Activated T-cell treated with anti-CD3 and anti-CD28 coated beads, Interleukin-2, amount 50 U/mL, for 1 hour (primary cell): ENCODE data around the gene BPIFB4.

Experiments
- DNase-seq: peaks from one replicate; pipeline ENCODE4 v3.0.0-alpha.2; 2020

The BPIFB4 gene

DNA sequence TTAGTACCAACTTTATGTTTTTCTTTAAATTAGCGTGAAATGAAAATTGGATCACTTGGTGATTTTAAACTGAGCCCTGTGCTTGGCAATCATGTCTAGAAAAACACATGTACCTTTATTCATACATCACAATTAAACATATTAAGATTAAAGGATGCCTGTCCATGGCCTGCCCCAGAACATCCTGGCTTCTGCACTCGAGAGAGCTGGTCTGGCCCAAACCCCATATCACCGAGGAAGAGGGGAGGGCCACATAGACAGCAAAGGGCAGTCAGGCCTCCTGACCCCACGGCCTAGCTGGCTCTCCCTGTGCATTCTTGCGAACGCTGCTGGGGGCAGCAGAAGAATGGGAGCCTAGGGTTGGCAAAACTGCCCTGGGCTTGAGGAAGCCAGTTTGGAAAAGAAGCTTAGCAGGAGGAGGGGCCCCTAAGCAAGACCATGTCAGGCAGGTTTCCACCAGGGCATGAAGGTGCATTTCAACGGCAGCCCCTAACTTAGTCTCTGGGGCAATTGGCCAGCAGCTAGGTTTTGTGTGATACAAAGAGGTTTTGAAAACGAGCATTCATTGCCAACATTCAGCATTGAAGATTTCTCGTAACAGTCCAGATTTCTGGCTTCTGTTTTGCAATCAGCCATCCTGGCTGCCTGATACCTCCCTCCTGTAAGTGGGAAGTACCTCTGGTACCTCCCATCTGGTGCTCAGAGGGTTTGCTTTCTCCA lies 17.2 kb upstream of the BPIFB4 start:
- no peak for DNase-seq

DNA sequence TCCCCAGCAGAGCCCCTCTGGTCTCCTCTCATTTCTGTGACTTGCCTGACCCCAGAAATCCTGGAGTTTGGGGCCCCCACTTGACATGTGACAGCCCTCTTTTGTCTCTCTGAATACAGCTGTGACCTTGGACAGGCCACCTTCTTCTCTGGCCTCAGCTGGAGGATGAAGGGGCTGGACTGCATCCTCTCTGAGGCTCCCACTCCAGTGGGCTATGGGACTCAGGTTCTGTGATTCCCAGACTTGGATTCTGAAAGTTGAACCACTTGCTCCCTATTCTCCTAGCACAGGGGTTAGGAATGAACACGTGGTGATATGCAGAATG lies 16.7 kb upstream of the BPIFB4 start:
- no peak for DNase-seq

DNA sequence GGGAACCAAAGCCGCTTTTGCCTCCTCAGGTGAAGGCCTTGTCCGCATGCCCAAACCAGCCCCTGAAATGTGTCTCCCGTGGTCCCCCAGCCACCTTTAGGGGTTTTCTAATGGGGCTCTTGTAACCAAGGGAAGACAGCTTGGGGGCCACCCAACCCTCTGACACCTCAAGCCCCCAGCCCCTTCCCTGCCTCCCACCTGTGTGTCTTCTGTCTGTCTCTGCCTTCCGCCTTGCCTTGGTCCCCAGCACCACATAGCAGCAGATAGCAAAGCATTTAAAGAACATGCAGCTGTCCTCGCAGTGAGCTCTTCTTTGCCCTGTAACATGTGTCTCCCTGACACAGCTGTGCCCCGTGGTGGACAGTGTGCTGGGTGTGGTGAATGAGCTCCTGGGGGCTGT lies 16.2 kb upstream of the BPIFB4 start:
- no peak for DNase-seq

DNA sequence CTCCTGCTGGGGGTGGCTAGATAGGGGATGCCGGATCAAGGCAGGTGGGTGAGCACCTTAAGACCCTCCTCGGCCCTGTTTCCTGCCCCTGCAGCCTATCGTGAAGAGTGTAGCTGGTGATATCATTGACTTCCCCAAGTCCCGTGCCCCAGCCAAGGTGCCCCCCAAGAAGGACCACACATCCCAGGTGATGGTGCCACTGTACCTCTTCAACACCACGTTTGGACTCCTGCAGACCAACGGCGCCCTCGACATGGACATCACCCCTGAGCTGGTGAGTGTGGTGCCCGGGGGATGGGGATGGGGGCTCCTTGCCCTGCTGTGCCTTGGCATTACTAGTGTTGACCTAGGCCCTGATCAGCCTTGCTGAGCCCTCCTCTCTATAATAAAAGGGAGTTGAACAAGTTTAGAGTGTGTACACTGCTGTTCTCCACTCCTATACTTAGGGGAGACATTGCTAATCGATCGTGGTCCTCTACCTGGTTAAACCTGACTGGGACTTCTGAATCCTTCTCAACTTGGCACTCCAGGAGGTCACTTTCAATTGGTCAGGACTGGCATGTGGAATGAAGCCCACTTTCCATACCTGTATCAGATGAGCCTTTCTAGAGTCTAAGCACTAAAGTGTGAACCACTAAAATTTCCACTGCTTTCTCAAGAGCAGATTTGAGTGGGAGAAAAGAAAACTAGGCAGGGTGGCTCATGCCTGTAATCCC lies 14.7 kb upstream of the BPIFB4 start:
- no peak for DNase-seq

DNA sequence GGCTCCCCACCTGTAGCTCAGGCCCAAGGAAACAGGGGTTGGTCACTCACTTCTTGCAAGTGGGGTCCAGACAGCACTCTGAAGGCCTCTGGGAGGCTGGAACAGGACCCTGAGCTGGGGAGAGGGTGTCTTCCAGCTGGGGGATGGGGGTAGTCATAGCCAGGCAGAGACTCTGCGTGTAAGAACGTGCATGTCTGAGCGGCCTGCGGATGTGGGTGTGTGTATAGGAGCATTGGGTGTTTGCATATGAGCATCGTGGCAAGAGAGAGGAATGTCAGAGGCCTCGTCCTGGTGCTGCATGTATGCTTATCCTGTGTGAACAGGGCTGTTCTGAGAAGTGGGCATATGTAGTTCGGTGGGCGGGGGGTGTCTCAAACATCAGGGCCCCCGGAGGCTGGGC lies 13.7 kb upstream of the BPIFB4 start:
- no peak for DNase-seq

DNA sequence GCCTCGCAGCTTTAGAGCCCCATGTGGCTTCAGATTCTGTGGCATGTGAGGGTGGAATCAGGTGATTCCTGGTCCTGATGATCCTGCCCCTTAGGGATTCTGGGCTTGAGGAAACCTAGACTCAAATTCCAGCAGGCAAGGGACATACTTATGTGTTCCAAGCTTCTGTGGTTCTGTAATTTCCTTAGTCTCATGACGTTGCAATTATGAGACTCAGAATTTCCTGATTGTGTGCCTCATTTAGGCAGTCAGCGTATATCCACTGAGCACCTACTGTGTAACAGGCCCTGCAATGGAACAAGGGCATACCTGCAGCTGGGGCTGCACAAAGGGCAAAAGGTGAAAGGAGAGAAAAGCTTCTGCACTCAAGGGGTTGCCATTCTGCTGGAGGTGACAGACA lies 11.6 kb upstream of the BPIFB4 start:
- no peak for DNase-seq

DNA sequence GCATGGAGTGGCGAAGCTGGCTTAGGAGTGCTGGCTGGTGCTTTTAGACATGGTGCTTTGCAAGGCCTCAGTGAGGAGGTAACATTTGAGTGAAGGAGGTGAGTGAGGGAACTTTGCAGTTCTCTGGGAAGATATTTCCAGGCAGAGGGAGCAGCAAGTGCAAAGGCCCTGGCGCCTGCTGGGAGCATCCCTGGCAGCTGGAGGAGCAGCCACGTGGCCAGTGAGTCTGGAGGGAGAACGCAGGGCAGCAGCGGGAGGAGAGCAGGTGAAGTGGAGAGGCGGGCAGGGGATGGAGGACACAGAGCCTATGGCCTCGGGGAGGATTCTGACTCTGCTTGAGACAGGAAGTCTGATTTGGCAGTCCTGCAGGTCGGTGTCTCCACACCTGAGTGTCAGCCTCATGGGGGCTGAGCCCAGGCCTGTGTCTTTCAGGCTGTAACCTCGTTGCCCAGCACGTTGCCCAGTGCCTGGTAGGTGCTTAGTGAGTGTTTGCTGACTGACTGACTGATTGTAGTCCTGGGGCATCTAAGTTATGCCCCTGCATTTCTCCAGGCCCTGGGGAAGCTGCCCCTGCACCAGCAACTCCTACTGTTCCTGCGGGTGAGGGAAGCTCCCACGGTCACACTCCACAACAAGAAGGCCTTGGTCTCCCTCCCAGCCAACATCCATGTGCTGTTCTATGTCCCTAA lies 11.0 kb upstream of the BPIFB4 start:
- no peak for DNase-seq

DNA sequence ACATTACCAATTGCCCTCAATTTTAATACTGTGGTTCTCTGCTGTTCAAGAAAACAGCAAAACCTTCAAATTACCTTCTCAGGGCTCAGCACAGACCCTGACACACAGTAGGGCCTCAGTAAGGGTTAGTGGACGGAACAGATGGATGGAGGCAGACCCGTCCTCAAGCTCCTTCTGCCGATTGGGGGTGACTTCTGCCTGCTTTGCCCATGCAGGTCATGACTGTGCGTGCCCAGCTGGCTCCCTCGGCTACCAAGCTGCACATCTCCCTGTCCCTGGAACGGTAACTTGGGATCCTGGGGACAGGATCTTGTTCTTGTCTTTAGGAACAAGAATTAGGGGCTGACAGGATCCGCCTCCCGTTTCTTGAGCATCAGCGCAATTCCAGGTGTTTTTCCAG lies 9.8 kb upstream of the BPIFB4 start:
- no peak for DNase-seq

DNA sequence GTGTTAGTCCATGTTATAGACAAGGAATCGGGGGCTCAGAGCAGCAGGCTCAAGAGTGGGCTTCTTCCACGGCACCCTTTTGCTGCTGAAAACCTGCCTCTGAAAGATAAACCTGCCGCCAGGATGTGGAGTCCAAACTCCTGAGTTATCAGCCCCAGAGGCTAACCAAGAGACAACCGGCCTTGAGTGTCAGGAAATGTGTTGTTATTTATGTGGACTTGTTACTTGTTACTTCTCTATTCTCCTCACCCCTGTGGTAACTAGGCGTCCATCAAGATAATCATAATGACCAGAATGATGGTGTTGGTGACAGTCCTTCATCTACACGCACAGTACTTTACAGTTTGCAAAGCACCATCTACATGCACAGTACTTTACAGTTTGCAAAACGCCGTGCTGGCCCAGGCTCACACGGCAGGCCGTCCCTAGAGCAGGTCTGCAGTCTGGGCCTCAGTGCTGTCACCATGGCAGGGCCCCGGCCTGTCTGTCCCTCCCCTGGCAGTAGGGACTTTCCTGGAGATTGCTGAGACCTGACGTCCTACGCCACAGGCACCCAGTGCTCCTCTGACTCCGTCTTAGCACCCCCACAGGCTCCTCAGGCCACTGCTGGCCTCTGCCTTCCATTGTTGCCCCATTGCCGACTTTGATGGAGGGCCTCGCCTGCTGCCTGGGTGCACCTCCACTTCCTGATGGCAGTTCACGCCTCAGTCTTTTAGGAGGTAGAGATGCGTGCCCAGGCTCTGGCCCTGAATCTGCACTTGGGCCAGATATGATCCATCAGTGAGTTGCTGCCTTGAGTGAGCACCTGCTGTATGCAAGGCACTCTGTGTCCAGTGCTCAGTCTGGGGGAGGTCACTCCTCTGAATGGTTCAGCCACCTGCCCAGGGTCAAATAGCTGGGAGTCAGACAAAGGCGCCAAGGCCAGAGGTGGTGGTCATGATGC lies 9.1 kb upstream of the BPIFB4 start:
- no peak for DNase-seq

DNA sequence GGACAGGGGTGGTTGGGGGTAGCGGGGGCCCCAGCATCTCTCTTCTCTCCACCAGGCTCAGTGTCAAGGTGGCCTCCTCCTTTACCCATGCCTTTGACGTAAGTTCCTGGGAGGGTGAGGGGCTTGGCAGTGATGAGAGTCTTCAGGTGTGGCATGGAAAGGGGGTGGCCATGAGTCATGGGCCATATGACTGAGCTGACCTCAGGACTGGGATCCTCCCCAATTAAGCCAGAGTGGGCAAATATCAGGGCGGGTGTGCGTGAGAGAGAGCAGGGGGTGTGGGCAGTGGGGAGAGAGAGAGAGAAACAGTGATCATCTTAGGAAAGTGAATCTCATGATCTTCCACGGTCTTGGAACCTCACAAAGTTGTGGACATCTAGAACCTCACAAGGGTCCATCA lies 8.2 kb upstream of the BPIFB4 start:
- no peak for DNase-seq

DNA sequence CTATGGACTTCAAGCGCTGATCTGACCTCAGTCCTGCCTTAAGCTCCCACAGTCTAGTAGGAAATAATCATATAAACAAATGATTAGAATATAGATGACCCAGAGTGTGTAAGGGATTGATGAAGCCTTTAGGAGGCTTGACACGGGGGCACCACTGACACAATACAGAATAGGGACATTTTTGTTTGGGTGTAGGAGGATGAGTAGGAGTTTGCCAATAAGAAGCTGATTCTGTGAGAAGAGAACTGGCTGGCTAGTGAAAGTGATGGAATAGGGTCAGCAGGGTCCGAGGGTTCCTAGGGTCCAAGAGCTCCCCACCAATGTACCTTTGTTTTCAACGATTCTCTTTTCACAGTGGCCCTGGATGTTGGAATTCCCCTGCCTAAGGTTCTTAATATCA lies 7.1 kb upstream of the BPIFB4 start:
- no peak for DNase-seq

DNA sequence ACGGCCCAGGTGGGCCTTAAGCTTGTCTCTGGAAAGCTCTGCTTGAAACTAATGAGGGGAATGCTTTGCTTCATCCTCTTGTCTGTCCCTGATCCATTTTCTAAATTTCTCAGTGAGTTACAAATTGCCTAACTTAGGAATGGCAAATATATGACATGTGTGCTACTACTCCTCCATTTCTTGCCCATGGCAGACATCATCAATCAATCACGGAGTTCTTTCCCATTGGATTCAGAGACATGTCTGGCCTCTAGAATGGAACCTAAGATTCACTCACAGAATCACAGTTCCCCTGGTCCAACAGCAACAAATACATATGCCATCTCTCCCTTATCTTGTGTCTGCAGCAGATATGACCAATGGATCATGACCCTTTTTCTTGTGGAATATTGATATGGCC lies 6.6 kb upstream of the BPIFB4 start:
- no peak for DNase-seq

DNA sequence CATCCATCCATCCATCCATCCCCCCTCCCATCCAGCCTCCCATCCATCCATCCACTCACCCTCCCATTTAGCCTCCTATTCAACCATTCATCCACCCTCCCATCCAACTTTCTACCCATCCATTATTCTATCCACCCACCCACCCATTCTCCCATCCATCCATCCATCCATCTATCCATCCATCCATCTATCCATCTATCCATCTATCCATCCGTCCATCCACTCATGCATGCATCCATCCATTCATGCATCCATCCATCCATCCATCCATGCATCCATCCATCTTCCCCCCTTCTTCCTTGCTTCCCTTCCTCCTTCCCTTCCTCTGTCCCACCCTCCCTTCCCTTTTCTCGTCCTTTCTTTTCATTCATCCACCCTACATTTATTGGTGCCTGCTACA lies 4.8 kb upstream of the BPIFB4 start:
- no peak for DNase-seq

DNA sequence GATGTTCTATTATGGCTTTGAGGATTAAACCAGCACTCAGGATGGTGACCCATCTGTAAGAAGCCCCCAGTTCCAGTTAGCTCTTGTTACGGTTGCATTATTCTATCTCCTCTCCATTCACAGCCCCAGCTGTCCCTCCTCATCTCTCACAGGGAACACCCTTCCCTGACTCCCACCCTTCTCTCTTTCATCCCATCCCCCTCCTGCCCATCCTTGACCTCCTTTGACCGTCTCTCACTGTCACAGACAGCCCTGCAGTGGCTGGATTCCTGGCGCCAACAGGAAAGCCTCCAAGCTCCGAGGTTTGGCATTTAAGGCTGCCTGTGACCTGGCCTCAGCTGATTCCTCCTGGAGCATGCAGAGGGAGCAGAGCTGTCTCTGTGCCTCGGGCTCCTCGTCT lies 4.2 kb upstream of the BPIFB4 start:
- DNase-seq, result no peak

DNA sequence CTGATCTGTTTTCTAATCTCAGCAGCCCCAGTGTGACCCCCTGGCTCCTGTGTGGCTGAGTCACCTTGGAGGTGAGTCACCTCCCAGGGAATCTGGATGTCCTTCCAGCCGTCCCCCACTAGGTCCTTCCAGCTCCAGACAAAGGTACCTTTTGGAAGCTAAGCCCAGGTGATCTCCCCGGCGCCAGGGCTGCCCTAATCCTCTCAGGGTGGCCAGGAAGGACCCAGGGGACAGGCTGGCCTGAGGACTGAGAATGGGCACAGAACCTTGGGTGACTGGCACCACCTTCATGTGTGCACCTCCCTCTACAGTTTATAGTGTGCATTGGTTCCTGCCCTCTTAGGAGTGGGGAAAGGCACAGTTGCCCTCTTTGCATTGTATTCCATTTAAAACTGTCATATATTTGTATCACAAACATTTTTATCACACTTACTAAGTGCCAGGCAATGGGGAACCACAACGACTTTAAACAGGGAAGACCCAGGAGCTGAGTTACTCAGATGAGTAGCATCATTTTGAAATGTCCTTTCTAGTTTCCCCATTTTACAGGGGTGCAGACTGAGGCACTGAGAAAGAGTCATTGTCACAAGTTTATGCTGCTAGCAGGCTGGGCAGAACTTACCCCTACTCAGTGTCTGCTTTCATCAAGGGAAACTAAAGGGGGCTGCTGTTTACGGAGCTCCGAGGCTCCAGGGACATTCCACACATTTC lies 2.6 kb upstream of the BPIFB4 start:
- DNase-seq, result no peak

DNA sequence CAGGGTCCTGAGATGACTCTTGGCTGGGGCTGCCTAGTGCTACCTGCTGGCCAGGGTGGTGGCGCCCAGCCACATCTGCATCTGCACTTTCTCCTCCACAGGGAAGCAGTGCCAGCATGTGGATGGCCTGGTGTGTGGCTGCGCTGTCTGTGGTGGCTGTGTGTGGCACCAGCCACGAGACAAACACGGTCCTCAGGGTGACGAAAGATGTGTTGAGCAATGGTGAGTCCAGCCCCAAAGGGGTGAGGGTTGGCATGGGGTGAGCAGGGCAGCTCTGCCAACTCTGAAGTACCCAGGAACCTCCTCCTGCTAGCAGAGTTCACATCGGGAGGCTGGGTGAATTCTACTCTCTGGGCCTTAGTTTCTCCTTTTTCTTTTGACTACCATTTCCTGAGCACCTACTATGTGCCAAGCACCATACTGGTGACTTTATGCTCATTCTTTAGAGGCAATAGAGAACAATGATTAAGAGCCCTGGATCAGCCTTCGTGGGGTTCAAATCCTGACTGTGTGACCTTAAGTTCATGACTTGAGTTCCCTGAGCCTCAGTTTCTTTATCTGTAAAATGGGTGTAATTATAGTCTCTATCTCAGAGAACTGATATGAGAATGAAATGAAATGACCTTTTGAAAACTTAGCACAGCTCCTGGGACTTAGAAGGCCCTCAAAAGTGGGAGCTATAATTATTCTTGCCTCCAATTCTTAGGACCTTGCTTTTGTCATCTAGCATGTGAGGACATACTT lies 2.1 kb downstream of the BPIFB4 start:
- no peak for DNase-seq

DNA sequence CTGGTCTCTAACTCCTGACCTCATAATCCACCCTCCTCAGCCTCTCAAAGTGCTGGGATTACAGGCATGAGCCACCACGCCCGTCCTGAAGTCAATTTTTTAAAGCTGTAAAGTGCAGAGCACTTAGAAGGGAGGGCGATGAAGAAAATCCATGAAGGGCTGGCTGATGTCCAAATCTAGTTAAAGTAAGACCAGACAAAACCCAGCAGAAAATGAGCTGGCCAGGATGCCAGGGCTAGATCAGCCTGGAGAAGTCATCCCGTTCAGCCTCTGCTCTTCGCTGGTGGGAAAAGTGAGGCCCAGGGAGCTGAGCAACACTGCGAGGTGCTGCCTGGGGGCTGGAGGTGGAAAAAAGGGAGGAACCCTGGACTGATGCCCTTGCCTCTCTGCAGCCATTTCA lies 3.1 kb downstream of the BPIFB4 start:
- DNase-seq, result no peak

DNA sequence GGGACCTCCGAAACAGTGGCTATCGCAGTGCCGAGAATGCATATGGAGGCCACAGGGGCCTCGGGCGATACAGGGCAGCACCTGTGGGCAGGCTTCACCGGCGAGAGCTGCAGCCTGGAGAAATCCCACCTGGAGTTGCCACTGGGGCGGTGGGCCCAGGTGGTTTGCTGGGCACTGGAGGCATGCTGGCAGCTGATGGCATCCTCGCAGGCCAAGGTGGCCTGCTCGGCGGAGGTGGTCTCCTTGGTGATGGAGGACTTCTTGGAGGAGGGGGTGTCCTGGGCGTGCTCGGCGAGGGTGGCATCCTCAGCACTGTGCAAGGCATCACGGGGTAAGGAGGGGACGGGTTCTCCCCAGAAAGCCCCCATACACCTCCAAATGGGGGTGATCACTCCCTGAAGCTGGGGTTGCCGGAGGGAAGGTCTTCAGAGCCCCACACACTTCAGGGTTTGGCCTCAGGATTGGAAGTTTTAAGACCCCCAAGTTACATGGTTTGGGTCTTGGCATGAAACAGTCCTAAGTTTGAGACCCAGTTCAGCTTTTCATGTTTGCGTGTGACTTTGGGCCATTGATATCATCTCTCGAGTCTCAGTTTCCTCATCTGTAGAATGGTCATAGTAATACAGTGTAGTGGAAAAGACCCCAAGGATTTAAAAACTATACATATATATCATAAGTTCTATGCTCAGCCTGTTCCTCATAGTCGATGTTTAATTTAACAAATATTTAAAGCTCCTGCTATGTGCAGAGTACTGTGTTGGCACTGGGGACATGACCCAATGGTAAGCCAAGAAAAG lies 4.3 kb downstream of the BPIFB4 start:
- DNase-seq, result no peak

DNA sequence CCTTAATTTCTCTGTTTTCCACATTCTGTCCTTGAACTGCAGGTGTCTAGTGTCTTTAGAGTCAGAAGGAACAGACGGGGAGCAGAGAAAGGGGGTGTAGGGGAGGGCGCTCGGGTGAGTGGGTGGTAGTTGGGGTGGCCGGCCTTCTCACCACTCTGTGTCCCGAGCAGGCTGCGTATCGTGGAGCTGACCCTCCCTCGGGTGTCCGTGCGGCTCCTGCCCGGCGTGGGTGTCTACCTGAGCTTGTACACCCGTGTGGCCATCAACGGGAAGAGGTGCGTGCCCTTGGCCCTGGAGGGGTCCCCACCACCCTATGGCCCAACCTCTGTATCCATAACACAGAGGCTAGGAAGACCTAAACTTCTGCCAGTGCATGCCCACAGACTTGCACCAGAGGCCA lies 5.3 kb downstream of the BPIFB4 start:
- no peak for DNase-seq

DNA sequence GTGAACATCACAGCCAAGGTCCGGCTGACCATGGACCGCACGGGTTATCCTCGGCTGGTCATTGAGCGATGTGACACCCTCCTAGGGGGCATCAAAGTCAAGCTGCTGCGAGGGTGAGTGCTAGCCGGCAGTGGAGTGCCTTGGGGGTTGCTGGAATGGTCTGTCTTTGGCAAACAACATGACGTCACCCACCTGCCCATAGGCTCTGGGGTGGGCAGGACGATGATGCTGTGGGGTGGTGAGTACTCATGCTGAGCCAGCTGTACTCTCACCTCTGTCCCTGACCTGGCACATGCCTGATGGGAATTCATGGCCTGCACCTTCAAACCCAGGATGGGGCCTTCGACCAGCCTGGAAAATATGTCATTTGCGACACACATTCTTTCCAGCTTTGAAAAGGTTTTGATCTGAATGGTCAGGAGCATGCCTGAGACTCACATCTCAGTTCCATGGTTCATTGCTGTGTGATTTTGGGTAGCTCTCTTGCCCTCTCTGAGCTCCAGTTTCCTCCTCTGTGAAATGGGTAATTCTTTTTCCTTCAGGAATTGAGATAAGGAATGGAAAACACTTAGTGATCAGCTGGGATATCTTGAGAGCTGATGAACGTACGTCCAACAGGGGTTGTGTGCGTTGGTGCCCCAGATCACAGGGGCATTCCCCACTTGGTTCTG lies 6.7 kb downstream of the BPIFB4 start:
- DNase-seq, result no peak
